ENCODE data around the gene FXYD6.

- TF ChIP-seq CTCF (IDR thresholded peaks at IDR 0.05) (no peak), POLR2A (IDR thresholded peaks at IDR 0.05) (no peak)
Measured at GRCh38 chr11:117915672-117916235, 39.3 kb upstream of the FXYD6 start.
